A673 (cell line): ENCODE data around the gene SECISBP2. TPM values are rescaled to one million over a fixed set of nuclear protein-coding genes. Genes with fewer than 3 reads are reported as not detected.

ENCODE experiments used
- BruUV-seq: library from RNA; stranded (reverse); fragments of 400-500 nt; replicated peaks from 2 replicates; lab custom pipeline; 2021; lab: Mats Ljungman, UMichigan
- CTCF ChIA-PET: fragments of 300-600 bp; sonication (Branson Sonifier 250); formaldehyde crosslinking; loops from one replicate; lab custom pipeline; 2022; ENCODE audit warnings: antibody characterized with exemption; lab: Charles Lee
- POLR2A ChIA-PET: fragments of 300-600 bp; sonication (Branson Sonifier 250); formaldehyde crosslinking; loops from one replicate; lab custom pipeline; 2022; ENCODE audit warnings: antibody characterized with exemption; ENCODE audit not compliant: low non-redundant PET; lab: Charles Lee
- DNase-seq: peaks from one replicate; pipeline ENCODE4 v3.0.0-alpha.2; 2015; ENCODE audit warnings: low spot score
- H3K27ac ChIP-seq: fragments of 200-600 bp; sonication (generic); 2 replicates; pipeline ENCODE4 v1.5.1; 2016; ENCODE audit warnings: mixed run types, low read depth, mild to moderate bottlenecking, mixed read lengths, antibody characterized with exemption, low read length; ENCODE audit not compliant: poor library complexity, severe bottlenecking
- H3K27me3 ChIP-seq: fragments of 200-600 bp; sonication (generic); replicated peaks from 2 replicates; pipeline ENCODE4 v1.6.1; 2017; ENCODE audit warnings: mixed run types, low read depth, mild to moderate bottlenecking, mixed read lengths, antibody characterized with exemption, low read length; ENCODE audit not compliant: insufficient read depth, poor library complexity
- H3K36me3 ChIP-seq: fragments of 200-600 bp; sonication (generic); 2 replicates; pipeline ENCODE4 v1.6.1; 2016; ENCODE audit warnings: mixed run types, mild to moderate bottlenecking, mixed read lengths, antibody characterized with exemption, low read length; ENCODE audit not compliant: insufficient read depth, poor library complexity, severe bottlenecking
- H3K4me1 ChIP-seq: fragments of 200-600 bp; sonication (generic); 2 replicates; pipeline ENCODE4 v1.6.1; 2017; ENCODE audit warnings: mixed run types, mild to moderate bottlenecking, mixed read lengths, antibody characterized with exemption, low read length; ENCODE audit not compliant: insufficient read depth, poor library complexity, severe bottlenecking
- H3K4me3 ChIP-seq: fragments of 200-600 bp; sonication (generic); 2 replicates; pipeline ENCODE4 v1.5.1; 2016; ENCODE audit warnings: low read depth, mixed run types, mild to moderate bottlenecking, mixed read lengths, low read length; ENCODE audit not compliant: poor library complexity, severe bottlenecking
- H3K9me3 ChIP-seq: fragments of 200-600 bp; sonication (generic); 2 replicates; pipeline ENCODE4 v1.6.1; 2016; ENCODE audit warnings: mixed run types, low read depth, mild to moderate bottlenecking, mixed read lengths, antibody characterized with exemption, low read length; ENCODE audit not compliant: poor library complexity, severe bottlenecking
- CTCF ChIP-seq: fragments of 300-800, 200-600 bp; sonication (generic); conservative IDR thresholded peaks from 2 replicates; pipeline ENCODE4 v1.5.1; 2017; ENCODE audit warnings: low read depth, mild to moderate bottlenecking, antibody characterized with exemption, low read length, moderate library complexity, mixed read lengths
- EZH2 ChIP-seq: fragments of 200-600 bp; sonication (generic); IDR thresholded peaks from 2 replicates; pipeline ENCODE4 v1.6.1; 2017; ENCODE audit warnings: borderline replicate concordance, low read depth, mild to moderate bottlenecking, mixed read lengths, antibody characterized with exemption, low read length; ENCODE audit not compliant: poor library complexity, severe bottlenecking
- intact Hi-C: fragments of 100-400 bp; cut with micrococcal nuclease; formaldehyde crosslinking; loops from one replicate; pipeline ENCODE4 v1.10.0; 2022; ENCODE audit not compliant: unreplicated experiment
- total RNA-seq: library from RNA; stranded (reverse); gene quantifications from 2 replicates; pipeline ENCODE4 v1.2.3, GENCODE V29; 2021

SECISBP2 gene
- total RNA-seq, 1 experiment from 2014 or later = 44.4 TPM

- Histone ChIP-seq H3K4me1 (no peaks in the 10 kb centered on the region), H3K27me3 (no peaks in the 10 kb centered on the region), H3K27ac (no peak overlapping the region), H3K4me3 (no peak overlapping the region), H3K9me3 (no peaks in the 10 kb centered on the region), H3K36me3 (no peaks in the 10 kb centered on the region)
- no peak for DNase-seq
- no peak for TF ChIP-seq CTCF
- no peak for TF ChIP-seq EZH2
- no TSS peak for BruUV-seq
- ChIA-PET POLR2A (no interaction called here), CTCF (no interaction called here)
- intact Hi-C loops = loop anchor here (10.0 kb wide), 1 partner anchor 689 kb away; no protein-coding TSS in a partner anchor
Measured at GRCh38 chr9:89284076-89284475, 34.2 kb upstream of the SECISBP2 start.

GRCh38 chr9:89291741-89292140 lies 26.6 kb upstream of the SECISBP2 start:
- Histone ChIP-seq H3K4me3 (no peak overlapping the region), H3K36me3 (no peaks in the 10 kb centered on the region), H3K4me1 (no peaks in the 10 kb centered on the region), H3K27ac (no peak overlapping the region), H3K9me3 (peaks cover 5% of the 10 kb centered on the region), H3K27me3 (no peaks in the 10 kb centered on the region)
- CTCF ChIA-PET = no interaction called here
- intact Hi-C loops = no loop called here
- TF ChIP-seq EZH2 (no peak), CTCF (no peak)
- no TSS peak for BruUV-seq
- no peak for DNase-seq
- POLR2A ChIA-PET = no interaction called here

- no peaks in the 10 kb centered on the region for H3K4me1 ChIP-seq
- intact Hi-C loops = no loop called here
- DNase-seq = no peak
- peaks cover 5% of the 10 kb centered on the region for H3K9me3 ChIP-seq
- ChIA-PET CTCF (no interaction called here), POLR2A (no interaction called here)
- no peak overlapping the region for H3K27ac ChIP-seq
- TF ChIP-seq EZH2 (no peak), CTCF (no peak)
- BruUV-seq = no TSS peak
- H3K4me3 ChIP-seq = no peak overlapping the region
- H3K36me3 ChIP-seq = no peaks in the 10 kb centered on the region
- H3K27me3 ChIP-seq = no peaks in the 10 kb centered on the region
Measured at GRCh38 chr9:89293014-89293413, 25.3 kb upstream of the SECISBP2 start.
